Activated T-cell treated with anti-CD3 and anti-CD28 coated beads for 48 hours (primary cell): ENCODE data around the gene OSBPL5.

Experiments used
- DNase-seq: peaks from one replicate; pipeline ENCODE4 v3.0.0-alpha.2; 2020; ENCODE audit warnings: low read depth

OSBPL5 gene

DNA sequence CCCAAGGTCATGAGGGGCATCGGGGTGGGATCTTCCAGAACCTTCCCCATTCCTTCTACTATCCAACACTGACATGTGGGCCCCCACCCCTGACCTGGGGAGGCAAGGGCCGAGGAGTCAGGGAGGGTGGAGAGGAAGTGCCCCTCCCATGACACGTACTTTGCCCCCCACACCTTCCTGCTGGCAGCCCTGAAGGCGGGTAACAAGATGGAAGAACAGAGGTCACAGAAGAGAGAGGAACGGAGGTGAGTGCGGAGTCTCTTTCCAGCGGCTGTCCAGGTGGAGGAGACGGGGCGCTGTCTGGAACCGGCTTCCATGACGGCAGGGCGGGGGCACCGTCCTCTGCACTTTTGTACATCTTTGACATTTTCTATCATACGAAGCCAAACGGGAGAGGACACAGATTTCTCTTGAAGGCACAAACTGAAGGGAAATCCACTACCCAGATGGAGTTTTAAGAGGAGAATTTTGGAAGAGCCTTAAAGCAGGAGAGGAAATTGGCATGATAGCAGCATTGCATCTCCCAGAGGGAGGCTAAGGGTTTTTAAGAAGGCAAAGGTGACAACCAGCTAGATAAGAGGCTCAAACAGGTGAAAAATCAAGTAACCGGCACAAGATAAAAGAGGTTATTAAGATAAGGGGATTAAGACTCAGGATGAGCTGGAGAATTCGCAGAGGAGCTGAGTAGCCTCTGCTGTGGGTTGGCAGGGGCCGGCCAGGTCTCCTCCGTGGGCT lies 16.7 kb downstream of the OSBPL5 start:
- no peak for DNase-seq

DNA sequence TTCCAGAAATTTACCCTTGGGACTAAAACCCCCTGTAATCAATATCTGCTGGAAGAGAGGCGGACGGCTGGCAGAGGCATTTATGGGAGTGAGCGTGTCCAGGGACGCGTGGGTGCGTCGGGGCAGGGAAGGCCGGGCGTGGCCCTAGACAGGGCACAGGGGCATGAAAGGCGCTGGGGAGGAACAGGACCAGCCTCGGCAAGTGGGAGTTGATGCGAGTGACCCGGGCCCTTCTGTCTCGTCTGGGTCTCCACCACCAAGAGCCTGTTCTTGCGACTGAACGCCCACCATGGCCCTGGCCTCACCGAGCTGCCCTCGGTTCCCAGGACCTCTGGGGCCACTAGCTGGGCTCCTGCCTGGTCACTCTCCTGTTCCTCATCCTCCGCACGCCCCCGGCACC lies 17.5 kb downstream of the OSBPL5 start:
- DNase-seq: no peak

DNA sequence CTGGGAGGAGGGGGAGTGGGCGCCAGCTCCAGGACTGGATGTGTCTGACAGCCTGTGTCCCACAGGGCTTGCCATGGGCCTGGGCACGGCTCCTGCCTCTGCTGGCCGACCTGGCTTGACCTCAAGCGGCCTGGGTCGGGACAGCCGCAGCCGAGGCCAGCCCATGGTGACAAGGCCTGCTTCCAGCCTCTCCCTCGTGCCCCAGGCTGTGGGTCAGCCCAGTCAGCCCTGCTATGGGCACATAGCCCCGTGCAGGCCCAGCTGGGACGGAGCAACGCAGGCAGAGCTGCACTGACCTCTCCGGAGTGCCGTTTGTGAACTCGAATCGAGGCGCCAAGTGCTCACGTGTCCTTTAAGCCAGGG lies 17.9 kb downstream of the OSBPL5 start:
- no peak for DNase-seq

DNA sequence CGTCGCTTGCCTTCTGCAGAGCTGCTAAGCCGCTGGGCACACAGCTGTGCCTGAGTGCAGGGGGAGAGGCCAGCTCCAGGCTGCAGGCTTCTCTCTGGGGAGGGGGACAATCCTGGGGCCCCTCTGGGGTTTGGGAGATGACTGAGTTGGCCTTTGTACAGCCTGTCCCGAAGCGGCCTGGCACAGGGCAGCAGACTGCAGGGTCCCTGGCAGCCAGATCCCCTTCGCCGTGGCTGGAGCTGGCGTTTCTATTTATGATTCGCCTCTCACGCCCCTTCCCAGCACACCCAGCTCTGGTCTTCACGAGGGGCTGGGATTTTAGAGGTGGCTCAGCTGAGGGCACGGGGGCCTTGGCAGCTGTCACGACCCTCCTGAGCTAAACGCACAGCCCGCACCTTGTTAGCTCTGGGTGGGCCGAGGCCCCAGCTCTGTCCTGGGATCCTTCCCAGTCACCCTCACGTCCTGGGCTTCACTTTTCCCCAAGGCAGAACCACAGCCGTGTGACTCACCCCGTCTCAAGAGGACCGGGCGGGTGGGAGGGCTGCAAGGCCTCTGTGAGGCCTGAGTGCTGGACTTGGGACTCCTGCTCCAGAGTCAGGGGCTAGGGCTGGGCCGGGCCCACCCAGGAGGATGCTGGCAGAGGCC lies 18.4 kb downstream of the OSBPL5 start:
- DNase-seq: no peak

DNA sequence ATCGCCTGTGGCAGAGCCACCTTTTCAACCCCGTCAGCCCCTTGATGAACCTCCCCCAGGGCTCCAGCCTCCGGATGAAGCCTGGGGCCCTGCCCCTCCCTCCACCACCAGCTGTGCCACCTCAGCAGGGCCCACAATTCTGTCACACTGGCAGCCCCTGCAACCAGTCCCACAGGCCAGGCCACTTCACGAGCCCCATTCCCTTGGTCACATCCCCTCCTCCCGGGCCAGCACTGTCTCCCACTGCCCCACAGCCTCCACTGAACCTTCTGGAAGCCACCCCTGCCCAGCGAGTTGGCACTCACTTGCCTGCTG lies 19.9 kb downstream of the OSBPL5 start:
- no peak for DNase-seq

DNA sequence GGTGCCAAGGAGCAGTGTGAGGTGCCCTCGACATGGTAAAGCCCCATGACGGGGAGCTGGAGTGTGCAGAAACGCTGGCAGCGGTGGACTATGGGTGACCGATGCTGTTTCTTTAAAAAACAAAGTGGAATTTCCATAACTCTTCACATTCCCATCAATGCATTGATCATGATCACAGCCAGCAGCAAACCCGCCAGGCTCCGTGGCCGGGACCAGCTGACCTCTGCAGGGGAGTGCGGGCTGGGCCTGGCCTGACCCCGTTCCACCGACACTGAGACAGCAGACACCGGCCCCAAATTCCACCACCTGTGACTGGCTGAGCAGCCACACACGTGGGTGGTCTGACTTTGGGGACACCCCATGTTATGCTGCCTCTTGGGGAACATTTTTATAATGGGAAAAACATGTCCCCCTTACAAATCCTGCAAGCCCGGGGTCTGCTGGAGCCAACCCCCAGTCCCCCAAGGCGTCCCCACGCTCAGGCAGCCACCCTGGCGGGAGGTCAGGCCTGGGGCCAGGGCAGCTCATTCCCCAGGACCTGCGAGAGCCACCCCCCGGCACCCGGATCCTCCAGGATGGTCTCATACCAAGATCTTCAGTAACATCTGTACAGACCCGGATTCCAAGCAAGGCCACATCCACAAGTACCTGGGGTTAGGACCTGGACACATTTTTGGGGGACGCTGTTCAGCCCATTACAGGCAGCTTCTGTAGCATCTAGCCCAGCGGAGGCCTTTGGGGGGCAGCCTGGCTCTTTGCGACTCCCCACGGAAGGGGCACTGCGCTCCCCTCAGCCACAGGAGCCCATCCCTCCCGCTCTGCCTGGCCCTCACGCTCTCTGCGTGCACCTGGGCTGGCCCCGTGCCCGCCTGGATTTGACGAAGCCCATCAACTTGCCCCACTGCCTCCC lies 20.6 kb downstream of the OSBPL5 start:
- DNase-seq: no peak

DNA sequence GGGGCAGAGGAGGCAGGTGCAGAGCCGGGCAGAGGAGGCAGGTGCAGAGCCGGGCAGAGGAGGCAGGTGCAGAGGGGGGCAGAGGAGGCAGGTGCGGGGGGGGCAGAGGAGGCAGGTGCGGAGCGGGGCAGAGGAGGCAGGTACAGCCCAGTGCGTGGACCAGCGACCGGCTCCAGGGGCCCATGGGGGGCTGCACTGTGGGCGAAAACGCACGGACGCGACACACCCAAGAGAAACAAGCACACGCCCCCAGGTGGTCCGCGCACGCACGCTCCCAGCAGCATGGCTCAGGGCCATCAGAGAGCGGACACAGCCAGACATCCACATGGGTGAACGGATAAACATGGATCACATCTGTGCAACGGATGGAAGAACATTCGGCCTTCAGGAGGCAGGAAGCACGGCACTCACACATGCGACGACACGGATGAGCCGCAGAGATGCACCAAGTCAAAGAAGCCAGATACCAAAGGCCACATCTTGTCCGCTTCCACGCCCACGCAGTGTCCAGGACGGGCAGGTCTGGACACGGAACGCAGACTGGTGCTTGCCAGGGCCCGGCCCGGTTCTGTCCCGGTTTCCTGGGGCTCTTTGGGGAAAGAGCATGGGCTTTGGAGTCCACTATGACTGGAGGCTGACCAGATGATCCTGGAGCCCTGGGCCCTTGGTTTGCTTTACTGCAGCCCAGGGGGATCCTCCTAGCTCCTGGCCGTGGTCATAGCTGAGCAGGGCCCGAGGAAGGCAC lies 21.8 kb downstream of the OSBPL5 start:
- DNase-seq: no peak

DNA sequence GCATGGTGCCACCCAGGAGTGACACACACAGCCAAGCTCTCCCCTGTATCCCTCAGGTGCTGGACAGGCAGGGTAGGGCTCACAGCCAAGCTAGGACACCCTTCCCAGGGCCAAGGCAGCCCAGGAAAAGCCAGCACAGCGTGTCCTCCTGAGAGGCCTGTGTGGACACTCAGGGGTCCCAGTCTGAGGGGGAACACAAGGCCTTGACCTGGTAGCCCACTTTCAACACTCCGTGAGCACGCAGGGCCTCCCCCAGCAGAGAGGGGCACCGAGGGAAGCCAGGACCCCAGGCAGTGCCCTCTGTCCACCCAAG lies 24.9 kb downstream of the OSBPL5 start:
- no peak for DNase-seq

DNA sequence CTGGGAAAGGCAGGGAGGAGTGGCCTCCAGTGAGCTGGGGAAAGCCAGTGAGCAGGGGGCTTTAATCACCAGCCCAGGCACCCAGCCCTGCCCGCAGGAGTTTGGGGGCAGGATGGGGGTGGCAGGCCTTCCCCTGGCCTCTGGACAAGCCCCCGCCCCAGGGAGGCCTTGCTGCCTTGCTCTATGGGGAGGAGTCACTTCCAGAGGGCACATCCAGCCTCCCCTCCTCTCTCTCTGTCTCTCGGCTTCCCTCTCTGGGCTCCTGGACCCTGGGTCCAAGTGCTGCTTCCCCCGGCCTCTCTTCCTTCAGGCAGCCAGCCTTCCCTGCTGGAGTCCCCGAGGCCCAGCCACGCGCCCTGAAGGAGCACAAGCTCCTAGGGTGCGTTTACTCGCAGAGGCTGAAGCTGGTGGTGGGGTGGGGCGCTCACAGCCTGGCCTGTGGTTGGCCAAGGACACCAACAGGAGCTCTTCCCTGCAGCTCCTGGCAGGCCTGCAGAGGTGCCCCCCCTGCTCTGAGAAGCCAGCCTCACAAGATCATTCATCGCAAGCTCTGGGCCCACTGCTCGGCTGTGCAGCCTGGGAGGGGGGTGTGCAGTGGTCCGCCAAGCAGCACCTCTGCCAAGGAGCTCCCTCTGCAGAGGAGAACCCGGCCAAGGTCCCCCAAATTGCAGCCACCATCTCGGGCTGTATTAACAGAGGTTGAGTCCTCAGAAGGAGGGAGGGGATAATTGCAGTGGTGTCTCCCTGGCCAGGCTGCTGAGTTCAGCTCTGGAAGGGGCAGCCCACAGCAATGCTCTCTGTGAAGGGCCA lies 25.4 kb downstream of the OSBPL5 start:
- no peak for DNase-seq

DNA sequence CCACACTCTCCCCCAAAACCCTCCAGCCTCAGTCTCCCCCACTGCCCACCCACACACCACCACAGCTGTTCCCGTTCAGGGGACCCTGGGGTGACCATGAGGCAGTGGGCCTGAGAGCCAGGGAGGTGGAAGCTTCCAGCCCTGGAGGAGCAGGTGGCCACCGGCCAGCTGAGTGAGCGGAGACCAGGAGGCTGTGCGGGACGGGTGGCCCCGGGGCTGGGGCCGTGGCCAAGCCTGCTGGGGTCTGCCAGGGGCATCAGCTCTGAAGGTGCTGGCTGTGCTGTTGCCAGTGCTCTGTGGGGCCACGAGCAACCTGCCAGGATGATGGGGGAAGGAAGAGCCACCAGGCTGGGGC lies 26.0 kb downstream of the OSBPL5 start:
- DNase-seq: no peak

DNA sequence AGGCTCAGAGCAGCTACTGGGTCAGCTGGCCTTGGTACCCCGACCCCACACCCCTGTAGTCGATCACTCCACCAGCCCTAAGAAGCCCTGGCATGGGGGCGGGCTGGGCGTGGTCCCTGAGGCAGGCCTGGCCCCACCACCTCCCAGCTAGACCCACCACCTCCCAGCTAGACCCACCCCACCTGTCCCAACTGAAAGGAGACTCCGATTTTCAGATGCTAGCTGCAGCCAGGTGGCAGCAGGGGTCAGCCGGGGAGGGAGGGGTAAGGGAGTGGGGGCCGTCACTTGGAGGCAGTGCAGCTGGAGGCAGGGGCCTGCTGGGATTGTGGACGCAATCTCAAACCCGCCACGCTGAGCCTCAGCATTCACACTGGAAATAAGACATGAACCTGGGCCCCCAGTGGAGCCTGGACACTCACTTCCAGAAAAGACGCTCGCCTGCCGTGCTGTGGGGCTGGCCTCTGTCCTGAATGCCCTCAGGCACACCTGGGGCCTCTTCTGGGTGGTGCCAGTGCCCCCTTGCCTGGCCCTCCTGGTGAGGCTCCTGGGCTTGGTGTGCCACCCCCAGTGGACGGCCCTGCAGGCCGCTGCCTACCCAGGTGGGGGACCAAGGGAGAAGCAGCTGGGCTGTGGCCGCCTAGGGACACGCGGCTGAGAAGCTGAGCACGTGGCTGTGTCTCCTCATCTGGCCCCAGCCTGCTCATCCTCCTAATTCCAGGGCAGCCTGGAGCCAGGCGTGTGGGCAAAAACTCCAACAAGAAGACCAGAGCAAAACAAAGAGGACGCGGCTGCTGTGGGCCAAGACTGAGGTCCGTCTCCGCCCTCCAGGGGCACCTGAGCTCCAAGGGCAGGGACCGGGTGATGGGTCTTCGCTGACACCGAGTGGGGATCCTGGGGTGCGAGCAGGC lies 26.7 kb downstream of the OSBPL5 start:
- DNase-seq: no peak

DNA sequence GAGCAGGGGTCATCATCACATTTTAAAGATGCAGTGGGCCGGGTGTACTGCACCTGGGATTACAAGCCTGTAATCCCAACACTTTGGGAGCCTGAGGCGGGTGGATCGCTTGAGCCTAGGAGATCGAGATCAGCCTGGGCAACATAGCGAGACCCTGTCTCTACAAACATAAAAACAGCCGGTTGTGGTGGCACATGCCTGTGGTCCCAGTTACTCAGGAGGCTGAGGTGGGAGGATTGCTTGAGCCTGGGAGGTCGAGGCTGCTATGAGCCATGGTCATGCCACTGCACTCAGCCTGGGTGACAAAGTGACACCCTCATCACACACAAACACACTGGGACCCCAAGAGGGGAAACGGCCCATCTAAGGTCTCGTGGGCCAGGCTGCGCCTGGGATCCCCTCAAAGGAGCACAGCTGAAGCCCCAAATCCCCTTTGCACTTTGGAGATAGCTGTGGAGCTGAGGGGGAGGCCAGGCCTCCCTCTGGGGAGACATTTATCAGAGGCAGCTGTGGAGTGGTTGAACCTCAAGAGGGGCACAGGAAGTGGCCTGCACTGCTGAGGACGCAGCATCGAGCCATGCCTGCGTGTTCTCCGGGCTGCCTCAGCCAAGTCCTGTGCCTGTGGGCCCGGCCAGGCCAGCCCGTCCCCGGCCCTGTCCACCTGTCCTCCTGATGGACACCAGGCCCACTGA lies 27.5 kb downstream of the OSBPL5 start:
- DNase-seq: no peak

DNA sequence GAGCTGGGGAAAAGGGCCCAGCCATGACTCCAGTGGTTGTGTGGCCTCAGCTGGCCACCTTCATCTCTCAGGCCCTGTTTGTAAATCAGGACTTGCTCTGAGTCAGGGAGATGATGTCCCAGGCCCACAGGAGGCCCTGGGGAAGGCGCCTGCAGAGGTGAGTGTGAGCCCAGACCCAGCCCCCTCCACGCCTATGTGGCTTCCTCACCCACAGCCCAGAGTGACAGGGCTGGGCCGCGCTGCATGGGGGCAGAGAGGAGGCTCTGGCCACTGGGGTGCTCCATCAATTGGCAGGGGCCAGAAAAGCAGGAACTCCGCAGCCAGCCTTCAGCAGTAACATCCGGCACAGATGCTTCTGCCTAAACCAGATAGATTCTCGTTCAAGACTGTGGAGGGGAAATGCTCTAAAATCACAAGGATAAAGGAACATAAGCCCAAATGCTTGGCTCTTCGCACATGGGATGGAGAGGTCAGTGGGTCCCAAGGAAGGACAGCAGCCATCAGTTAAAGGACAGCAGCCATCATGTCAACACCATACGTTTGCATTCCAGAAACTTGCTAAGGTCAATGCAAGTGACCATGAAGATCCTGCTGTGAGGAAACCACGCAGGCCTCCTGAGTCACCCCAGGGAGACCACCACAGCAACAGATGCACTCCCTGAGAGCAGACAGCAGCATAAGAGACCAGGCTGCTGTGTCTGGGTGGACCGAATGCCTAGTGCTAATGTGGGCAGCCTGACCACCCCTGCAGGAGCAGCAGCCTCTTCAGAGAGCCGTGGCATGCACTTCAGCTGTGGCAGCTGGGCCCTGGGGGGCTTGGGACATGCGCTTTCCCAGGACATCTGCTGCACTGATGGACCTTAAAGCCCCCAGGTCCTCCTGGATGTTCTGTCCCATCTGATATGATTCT lies 28.3 kb downstream of the OSBPL5 start:
- no peak for DNase-seq

DNA sequence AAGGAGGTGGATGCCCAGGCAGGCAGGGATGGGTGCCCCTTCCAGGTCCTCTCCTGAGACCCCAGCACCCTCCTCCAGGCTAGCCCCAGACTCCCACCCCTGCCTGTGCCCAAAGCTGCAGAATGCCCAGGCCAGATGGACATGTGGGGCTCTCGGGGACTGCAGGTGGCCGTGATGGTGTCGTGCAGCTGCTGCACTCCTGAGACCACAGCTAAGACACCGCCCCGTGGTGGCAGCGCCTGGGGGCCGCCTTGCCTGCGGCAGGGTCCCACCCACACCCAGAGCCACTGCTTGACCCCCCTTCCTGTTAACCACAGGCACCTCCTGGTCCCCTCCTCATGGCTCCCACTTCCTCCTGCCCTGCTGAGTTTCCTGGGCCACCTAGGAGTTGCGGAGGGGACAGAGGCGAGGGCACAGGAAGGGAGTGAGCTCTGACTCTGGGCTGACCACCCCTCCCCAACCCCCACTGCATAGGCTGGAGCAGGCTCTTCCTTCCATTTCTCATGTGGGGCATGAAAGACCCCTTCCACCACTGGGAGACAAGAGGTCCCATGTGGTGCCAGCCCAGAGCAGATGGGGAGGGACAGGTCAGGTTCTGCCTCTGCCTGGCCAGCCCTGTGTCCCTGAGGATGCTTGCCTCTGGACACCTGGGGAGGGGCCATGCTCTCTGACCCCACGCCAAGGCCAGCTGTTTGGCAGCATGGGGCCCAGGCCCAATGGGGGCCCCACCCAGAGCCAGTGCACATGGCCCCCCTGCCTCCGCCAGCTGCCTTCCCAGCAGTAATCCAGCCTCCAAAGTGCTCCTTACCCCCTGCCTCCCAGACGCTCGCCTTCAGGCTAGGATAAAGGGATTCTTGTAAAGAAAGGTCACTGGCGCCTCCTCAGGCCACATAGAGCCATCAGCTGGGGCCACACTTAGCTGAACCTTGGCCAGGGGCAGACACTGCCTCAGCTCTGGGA lies 29.3 kb downstream of the OSBPL5 start:
- no peak for DNase-seq

DNA sequence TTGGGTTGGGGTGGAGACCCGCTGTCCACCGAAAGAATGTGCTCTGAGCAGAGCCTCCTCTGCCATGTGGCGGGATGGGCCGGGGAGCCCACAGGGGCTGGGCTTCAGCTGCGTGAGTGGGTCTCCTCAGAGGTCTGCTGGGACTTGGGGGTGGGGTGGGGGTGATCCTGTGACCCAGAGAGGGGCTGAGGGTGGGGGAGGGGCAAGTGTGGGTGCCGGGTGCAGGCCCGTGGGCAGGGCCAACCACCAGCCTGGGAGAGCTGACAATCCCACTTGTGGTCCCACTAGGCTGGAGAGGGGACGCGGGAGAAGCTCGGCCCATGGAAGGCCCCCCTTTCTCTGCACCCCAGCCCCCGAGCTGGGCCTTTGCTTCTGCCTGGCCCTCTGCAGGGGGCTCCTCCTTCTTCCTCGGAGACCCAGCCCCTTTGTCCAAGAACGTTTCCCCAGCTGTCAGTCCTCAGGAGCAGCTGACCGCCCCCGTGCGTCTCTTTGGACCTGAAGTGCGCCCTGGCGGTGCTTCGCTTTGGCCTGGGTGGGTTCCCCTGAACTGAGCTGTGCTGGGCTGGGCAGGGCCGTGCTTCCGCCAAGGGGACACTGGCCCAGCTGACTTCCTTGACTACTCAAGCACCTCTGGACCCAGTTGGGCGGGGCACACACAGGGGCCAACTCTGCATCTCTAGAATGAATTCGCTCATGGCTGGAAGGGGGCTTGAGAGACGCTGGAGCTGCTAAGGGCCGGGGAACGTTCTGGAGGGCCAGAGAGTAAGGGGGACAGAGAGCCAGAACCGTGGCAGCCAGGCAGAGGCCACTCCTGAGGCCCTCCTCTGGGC lies 30.2 kb downstream of the OSBPL5 start:
- DNase-seq: no peak

DNA sequence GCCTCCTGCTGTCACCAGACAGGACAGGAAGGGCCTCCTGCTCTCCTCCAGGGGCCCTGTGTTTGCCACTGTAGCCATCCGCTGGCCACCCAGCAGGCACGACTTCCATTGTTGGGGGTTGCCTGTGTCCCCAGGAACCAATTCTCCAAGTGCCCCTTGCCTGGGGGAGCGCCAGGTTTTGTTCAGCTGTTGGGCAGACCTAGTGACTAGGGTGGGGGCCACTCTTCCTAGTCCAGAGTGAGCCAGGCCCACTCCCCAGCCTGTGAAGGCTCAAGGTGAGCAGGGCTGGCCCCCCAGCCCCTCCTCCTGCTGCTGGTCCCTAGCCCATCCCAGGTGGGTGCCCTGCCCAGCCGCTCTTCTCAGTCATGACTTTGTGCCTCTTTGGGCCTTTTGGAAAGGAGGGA lies 30.9 kb downstream of the OSBPL5 start:
- no peak for DNase-seq
